Stimulated activated naive CD8-positive, alpha-beta T cell treated with anti-CD3 and anti-CD28 coated beads, Interleukin-15, Interleukin-2, amounts not matched to agents 100 ng/mL and 50 ng/mL, for 24 hours (primary cell): Measurements from ENCODE around the gene SPP1.

Source experiments
- H3K27ac Mint-ChIP-seq: one replicate; pipeline ENCODE4 v1.8.0; 2021; ENCODE audit warnings: mild to moderate bottlenecking, mixed read lengths
- H3K27me3 Mint-ChIP-seq: one replicate; pipeline ENCODE4 v1.8.0; 2021; ENCODE audit warnings: mixed read lengths
- H3K36me3 Mint-ChIP-seq: one replicate; pipeline ENCODE4 v1.8.0; 2021; ENCODE audit warnings: low read depth, mixed read lengths
- H3K4me1 Mint-ChIP-seq: one replicate; pipeline ENCODE4 v1.8.0; 2021; ENCODE audit warnings: low read depth, mixed read lengths
- H3K4me3 Mint-ChIP-seq: one replicate; pipeline ENCODE4 v1.8.0; 2021; ENCODE audit warnings: mild to moderate bottlenecking, mixed read lengths
- H3K9me3 Mint-ChIP-seq: one replicate; pipeline ENCODE4 v1.8.0; 2021; ENCODE audit warnings: mixed read lengths

The SPP1 gene

DNA sequence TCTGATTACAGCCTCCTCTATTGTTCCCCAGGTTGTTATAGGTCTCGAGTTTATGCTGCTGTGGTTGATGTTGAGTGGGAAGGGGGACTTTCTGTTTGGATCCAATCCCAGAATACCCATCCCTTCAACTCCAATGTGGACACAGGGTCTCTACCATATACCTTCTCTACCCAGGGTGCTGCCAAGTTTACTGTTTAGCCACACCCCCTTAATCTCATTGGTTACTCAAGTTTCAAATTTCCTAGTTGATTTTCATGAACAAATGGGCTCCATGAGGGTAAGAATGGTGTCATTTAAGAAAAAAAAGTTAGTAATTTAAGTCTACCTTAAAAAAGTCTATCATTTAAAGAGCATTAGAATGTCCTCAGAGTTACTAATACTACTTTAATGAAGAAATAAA, 3.6 kb upstream of the SPP1 start:
- Mint-ChIP-seq H3K27me3 (peaks cover 66% of the 10 kb centered on the region), H3K27ac (no peak overlapping the region), H3K4me1 (peaks cover 9% of the 10 kb centered on the region), H3K36me3 (no peaks in the 10 kb centered on the region), H3K4me3 (no peak overlapping the region), H3K9me3 (no peaks in the 10 kb centered on the region)

DNA sequence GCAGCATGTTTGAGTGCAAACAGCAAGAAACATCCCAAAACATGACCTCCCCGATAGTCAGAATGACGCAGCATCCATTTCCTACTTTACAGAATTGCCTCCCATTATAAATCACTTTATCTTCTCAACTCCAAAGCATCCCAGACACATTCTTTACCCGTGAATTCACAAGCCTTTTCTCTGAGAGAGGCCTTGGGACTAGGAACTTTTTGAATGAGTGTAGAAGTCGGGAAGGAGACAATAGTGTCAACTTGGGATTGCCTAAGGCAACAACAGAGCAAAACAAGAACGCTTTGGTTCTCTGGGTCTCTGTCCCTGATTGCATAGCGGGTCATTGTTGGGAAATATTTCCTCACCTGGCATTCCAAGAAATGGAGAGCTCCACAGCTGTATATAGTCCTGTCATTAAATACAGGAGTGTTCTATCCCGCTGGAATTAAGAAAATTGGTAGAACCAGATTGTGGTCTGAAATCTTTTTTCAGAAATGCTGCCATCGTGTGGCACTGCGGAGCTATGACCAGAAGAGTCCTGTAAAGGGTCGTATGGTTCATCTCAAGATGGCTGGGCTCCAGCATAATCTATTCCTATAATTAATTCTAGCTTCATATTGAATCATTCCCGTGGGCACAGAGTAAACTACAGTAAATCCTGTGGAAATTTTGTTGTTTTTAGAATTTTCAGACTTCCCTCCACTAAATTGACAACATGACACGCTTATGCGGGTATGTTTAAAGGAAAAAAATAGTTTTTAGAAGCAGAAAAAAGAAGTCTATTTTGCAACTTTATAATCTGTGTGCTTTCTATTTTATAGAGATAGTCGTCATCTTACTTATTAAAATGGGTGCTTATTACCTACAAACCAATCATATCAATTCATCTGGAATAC, 2.0 kb upstream of the SPP1 start:
- H3K4me3 Mint-ChIP-seq = no peak overlapping the region
- peaks cover 57% of the 10 kb centered on the region for H3K27me3 Mint-ChIP-seq

DNA sequence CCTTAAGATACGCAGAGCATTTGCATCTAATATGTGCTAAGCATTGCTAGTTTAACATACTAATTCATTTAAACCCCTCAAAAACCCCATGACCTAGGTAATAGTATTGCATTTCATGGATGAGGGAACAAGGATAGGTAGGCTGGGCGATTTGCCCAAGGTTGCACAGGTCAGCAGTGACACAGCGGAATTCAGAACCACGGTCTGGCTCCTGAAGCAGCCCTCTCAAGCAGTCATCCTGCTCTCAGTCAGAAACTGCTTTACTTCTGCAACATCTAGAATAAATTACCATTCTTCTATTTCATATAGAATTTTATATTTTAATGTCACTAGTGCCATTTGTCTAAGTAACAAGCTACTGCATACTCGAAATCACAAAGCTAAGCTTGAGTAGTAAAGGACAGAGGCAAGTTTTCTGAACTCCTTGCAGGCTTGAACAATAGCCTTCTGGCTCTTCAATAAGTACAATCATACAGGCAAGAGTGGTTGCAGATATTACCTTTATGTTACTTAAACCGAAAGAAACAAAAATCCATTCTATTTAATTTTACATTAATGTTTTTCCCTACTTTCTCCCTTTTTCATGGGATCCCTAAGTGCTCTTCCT, 555 bp upstream of the SPP1 start:
- Mint-ChIP-seq H3K27me3 (peaks cover 59% of the 10 kb centered on the region), H3K4me1 (peaks cover 9% of the 10 kb centered on the region), H3K9me3 (no peaks in the 10 kb centered on the region), H3K27ac (no peak overlapping the region), H3K36me3 (no peaks in the 10 kb centered on the region), H3K4me3 (no peak overlapping the region)

More for the DNA sequence above, 2.0 kb upstream of the SPP1 start:
- H3K9me3 Mint-ChIP-seq = no peaks in the 10 kb centered on the region
- H3K36me3 Mint-ChIP-seq = no peaks in the 10 kb centered on the region
- no peak overlapping the region for H3K27ac Mint-ChIP-seq
- H3K4me1 Mint-ChIP-seq = peaks cover 9% of the 10 kb centered on the region

- Mint-ChIP-seq H3K27ac (no peak overlapping the region), H3K36me3 (no peaks in the 10 kb centered on the region), H3K27me3 (peaks cover 44% of the 10 kb centered on the region), H3K4me1 (peaks cover 9% of the 10 kb centered on the region), H3K9me3 (no peaks in the 10 kb centered on the region), H3K4me3 (no peak overlapping the region)
Observed at GRCh38 chr4:87977521-87978278, 2.2 kb downstream of the SPP1 start.

- H3K4me1 Mint-ChIP-seq = peaks cover 9% of the 10 kb centered on the region
- no peak overlapping the region for H3K27ac Mint-ChIP-seq
- no peaks in the 10 kb centered on the region for H3K36me3 Mint-ChIP-seq
- peaks cover 36% of the 10 kb centered on the region for H3K27me3 Mint-ChIP-seq
- no peak overlapping the region for H3K4me3 Mint-ChIP-seq
- no peaks in the 10 kb centered on the region for H3K9me3 Mint-ChIP-seq
Observed at GRCh38 chr4:87978681-87979080, 3.2 kb downstream of the SPP1 start.

GRCh38 chr4:87979810-87980209, 4.3 kb downstream of the SPP1 start:
- H3K4me3 Mint-ChIP-seq = no peak overlapping the region
- H3K36me3 Mint-ChIP-seq = no peaks in the 10 kb centered on the region
- H3K27ac Mint-ChIP-seq = no peak overlapping the region
- peaks cover 9% of the 10 kb centered on the region for H3K4me1 Mint-ChIP-seq
- peaks cover 30% of the 10 kb centered on the region for H3K27me3 Mint-ChIP-seq
- no peaks in the 10 kb centered on the region for H3K9me3 Mint-ChIP-seq

- H3K27me3 Mint-ChIP-seq = peaks cover 20% of the 10 kb centered on the region
- H3K27ac Mint-ChIP-seq = no peak overlapping the region
Observed at GRCh38 chr4:87981486-87981885, 6.0 kb downstream of the SPP1 start.

GRCh38 chr4:87982036-87982435, 6.5 kb downstream of the SPP1 start:
- Mint-ChIP-seq H3K4me1 (no peaks in the 10 kb centered on the region), H3K27ac (no peak overlapping the region), H3K9me3 (no peaks in the 10 kb centered on the region), H3K27me3 (peaks cover 20% of the 10 kb centered on the region), H3K4me3 (no peak overlapping the region), H3K36me3 (no peaks in the 10 kb centered on the region)

More at GRCh38 chr4:87981486-87981885, 6.0 kb downstream of the SPP1 start:
- Mint-ChIP-seq H3K4me3 (no peak overlapping the region), H3K36me3 (no peaks in the 10 kb centered on the region), H3K9me3 (no peaks in the 10 kb centered on the region), H3K4me1 (no peaks in the 10 kb centered on the region)

DNA sequence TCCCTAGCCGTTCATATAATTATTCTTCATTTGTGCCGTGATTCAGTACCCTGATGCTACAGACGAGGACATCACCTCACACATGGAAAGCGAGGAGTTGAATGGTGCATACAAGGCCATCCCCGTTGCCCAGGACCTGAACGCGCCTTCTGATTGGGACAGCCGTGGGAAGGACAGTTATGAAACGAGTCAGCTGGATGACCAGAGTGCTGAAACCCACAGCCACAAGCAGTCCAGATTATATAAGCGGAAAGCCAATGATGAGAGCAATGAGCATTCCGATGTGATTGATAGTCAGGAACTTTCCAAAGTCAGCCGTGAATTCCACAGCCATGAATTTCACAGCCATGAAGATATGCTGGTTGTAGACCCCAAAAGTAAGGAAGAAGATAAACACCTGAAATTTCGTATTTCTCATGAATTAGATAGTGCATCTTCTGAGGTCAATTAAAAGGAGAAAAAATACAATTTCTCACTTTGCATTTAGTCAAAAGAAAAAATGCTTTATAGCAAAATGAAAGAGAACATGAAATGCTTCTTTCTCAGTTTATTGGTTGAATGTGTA, 7.0 kb downstream of the SPP1 start:
- H3K4me1 Mint-ChIP-seq = no peaks in the 10 kb centered on the region
- H3K36me3 Mint-ChIP-seq = no peaks in the 10 kb centered on the region
- H3K27ac Mint-ChIP-seq = no peak overlapping the region
- peaks cover 20% of the 10 kb centered on the region for H3K27me3 Mint-ChIP-seq
- no peak overlapping the region for H3K4me3 Mint-ChIP-seq
- no peaks in the 10 kb centered on the region for H3K9me3 Mint-ChIP-seq

DNA sequence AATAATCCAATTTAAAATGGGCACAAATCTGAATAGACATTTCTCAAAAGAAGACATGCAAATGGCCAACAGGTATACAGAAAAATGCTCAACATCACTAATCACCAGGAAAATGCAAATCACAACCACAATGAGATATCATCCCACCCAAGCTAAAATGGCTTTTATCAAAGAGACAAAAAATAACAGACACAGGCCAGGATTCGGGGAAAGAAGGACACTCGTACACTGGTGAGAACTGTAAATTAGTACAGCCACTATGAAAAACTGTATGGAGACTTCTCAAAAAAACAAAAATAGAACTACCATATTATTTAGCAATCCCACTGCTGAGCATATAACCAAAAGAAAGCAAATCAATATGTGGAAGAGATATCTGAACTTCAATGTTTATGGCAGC, 8.5 kb downstream of the SPP1 start:
- peaks cover 23% of the 10 kb centered on the region for H3K27me3 Mint-ChIP-seq
- H3K27ac Mint-ChIP-seq = no peak overlapping the region
- no peaks in the 10 kb centered on the region for H3K4me1 Mint-ChIP-seq
- no peaks in the 10 kb centered on the region for H3K9me3 Mint-ChIP-seq
- H3K36me3 Mint-ChIP-seq = no peaks in the 10 kb centered on the region
- H3K4me3 Mint-ChIP-seq = no peak overlapping the region

DNA sequence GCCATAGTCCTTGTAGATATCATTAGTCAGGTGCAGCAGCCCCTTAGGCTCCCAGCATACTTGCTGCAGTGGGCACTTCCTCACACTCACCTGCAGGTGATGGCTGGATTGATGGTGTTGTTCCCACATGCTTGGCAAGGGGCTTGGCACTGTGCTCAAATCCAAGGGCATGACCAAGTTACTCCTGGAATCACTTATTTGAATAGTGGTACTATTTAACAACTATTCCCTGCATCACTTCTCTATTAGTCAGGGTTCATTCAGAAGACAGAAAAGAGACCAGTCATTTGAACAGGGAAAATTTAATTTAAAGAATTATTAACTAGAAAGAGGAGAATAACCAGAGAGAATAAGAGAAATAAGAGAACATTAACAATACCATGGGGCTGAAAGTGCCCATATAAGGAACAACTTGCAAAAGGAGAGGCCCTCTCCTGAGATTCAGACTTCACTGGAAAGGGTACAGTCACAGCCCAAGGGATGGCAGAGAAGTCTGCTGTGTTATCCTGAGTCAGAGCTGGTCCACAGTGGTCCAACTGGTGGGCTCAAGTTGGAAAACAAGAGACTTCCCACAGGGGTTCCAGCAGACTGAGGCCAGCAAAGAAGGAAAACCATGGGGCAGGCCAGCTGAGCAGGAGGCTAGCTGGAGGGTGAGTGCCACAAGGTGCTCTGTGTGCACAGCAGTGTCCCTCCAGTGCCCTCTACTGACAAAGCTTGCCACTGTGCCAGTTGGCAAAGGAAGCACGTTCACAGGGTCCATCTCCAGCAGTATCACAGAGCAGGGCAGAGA, 9.8 kb downstream of the SPP1 start:
- Mint-ChIP-seq H3K4me1 (no peaks in the 10 kb centered on the region), H3K9me3 (no peaks in the 10 kb centered on the region), H3K27me3 (peaks cover 15% of the 10 kb centered on the region), H3K36me3 (no peaks in the 10 kb centered on the region), H3K27ac (no peak overlapping the region), H3K4me3 (no peak overlapping the region)

DNA sequence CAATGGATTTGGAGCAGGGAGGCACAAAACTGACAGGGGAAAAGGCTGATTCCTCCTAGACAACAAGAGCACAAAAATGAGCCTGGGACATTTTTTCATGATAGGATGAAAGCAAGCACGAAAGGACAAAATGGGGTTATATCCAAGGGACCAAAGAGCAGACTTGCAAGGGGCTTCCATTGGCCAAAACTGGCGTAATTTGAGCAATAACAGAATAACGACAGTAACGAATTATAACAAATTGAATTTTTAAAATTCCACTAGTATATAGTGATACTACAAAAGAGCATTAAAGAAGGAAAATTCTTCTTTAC, 10.3 kb downstream of the SPP1 start:
- H3K4me3 Mint-ChIP-seq = no peak overlapping the region
- H3K9me3 Mint-ChIP-seq = no peaks in the 10 kb centered on the region
- H3K27ac Mint-ChIP-seq = no peak overlapping the region
- no peaks in the 10 kb centered on the region for H3K4me1 Mint-ChIP-seq
- no peaks in the 10 kb centered on the region for H3K36me3 Mint-ChIP-seq
- H3K27me3 Mint-ChIP-seq = peaks cover 15% of the 10 kb centered on the region

DNA sequence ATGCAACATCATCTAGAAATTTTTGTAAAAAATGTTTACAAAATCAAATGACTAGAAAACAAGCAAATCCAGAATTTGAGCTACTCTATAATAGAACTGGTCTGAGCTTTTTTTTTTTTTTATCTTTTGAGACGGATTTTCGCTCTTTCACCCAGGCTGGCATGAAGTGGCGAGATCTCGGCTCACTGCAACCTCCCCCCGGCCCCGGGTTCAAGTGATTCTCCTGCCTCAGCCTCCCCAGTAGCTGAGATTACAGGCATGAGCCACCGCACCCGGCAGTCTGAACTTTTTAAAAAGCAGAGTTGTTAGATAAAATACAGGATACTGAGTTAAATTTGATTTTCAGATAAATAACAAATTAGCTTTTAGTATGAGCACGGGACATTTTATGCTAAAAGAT, 11.0 kb downstream of the SPP1 start:
- Mint-ChIP-seq H3K4me1 (no peaks in the 10 kb centered on the region), H3K9me3 (no peaks in the 10 kb centered on the region), H3K36me3 (no peaks in the 10 kb centered on the region), H3K4me3 (no peak overlapping the region), H3K27ac (no peak overlapping the region), H3K27me3 (peaks cover 15% of the 10 kb centered on the region)

- H3K36me3 Mint-ChIP-seq = no peaks in the 10 kb centered on the region
- H3K4me3 Mint-ChIP-seq = no peak overlapping the region
- H3K27me3 Mint-ChIP-seq = peaks cover 11% of the 10 kb centered on the region
- H3K9me3 Mint-ChIP-seq = no peaks in the 10 kb centered on the region
- H3K27ac Mint-ChIP-seq = no peak overlapping the region
- H3K4me1 Mint-ChIP-seq = no peaks in the 10 kb centered on the region
Observed at GRCh38 chr4:87989765-87990164, 14.3 kb downstream of the SPP1 start.
